SK-N-MC (cell line): ENCODE results near the gene CCDC117.

ENCODE experiments used
- DNase-seq: peaks from one replicate; pipeline ENCODE4 v3.0.0-alpha.2; 2011; ENCODE audit warnings: low read depth, low spot score
- H3K27ac ChIP-seq: fragments of 200-600 bp; sonication (generic); 2 replicates; pipeline ENCODE4 v1.5.1; 2016; ENCODE audit warnings: mixed run types
- H3K36me3 ChIP-seq: fragments of 200-600 bp; sonication (generic); 2 replicates; pipeline ENCODE4 v1.6.1; 2017; ENCODE audit warnings: antibody characterized with exemption, low read length, mixed read lengths; ENCODE audit not compliant: insufficient read depth
- H3K4me3 ChIP-seq: fragments of 200-600 bp; sonication (generic); 2 replicates; pipeline ENCODE4 v1.5.1; 2016
- H3K9ac ChIP-seq: fragments of 200-600 bp; sonication (generic); 2 replicates; pipeline ENCODE4 v1.8.0; 2017; ENCODE audit warnings: mixed run types, mixed read lengths; ENCODE audit not compliant: insufficient read length
- H3K9me3 ChIP-seq: fragments of 200-600 bp; sonication (generic); 2 replicates; pipeline ENCODE4 v1.6.1; 2017; ENCODE audit warnings: low read depth, mild to moderate bottlenecking, antibody characterized with exemption, low read length, moderate library complexity, mixed read lengths
- EZH2 ChIP-seq: fragments of 200-600 bp; sonication (generic); IDR thresholded peaks from one replicate; pipeline ENCODE4 v1.6.1; 2017; ENCODE audit warnings: antibody characterized with exemption
- FOXP2 ChIP-seq: optimal IDR thresholded peaks from 2 replicates; pipeline ENCODE3; 2011; ENCODE audit warnings: mild to moderate bottlenecking, moderate library complexity; ENCODE audit not compliant: insufficient read depth; ENCODE audit errors: extremely low read length, control extremely low read depth
- POLR2AphosphoS5 ChIP-seq: IDR thresholded peaks from 2 replicates; pipeline ENCODE4 v1.6.1; 2012; ENCODE audit warnings: mild to moderate bottlenecking, low read depth, low read length, borderline replicate concordance

The CCDC117 gene

GRCh38 chr22:28788601-28789000 lies 16.1 kb downstream of the CCDC117 start:
- Histone ChIP-seq H3K9ac (no peak overlapping the region), H3K4me3 (no peak overlapping the region), H3K36me3 (peaks cover 54% of the 10 kb centered on the region), H3K27ac (no peak overlapping the region), H3K9me3 (no peaks in the 10 kb centered on the region)
- TF ChIP-seq EZH2 (no peak), FOXP2 (no peak), POLR2AphosphoS5 (no peak)
- no peak for DNase-seq

- TF ChIP-seq EZH2: no peak
- TF ChIP-seq FOXP2: no peak
- TF ChIP-seq POLR2AphosphoS5: no peak
- H3K9me3 ChIP-seq: no peaks in the 10 kb centered on the region
- H3K4me3 ChIP-seq: no peak overlapping the region
- no peak for DNase-seq
- H3K9ac ChIP-seq: no peak overlapping the region
- H3K36me3 ChIP-seq: peaks cover 54% of the 10 kb centered on the region
- no peak overlapping the region for H3K27ac ChIP-seq
Measured at GRCh38 chr22:28791124-28791523, 18.6 kb downstream of the CCDC117 start.

GRCh38 chr22:28791841-28792490 lies 19.5 kb downstream of the CCDC117 start:
- TF ChIP-seq EZH2: no peak
- Histone ChIP-seq H3K9ac (no peak overlapping the region), H3K27ac (no peak overlapping the region), H3K4me3 (no peak overlapping the region), H3K36me3 (peaks cover 54% of the 10 kb centered on the region), H3K9me3 (no peaks in the 10 kb centered on the region)
- no peak for DNase-seq

- Histone ChIP-seq H3K4me3 (no peak overlapping the region), H3K36me3 (peaks cover 52% of the 10 kb centered on the region), H3K9me3 (no peaks in the 10 kb centered on the region), H3K27ac (no peak overlapping the region), H3K9ac (no peak overlapping the region)
- no peak for DNase-seq
- TF ChIP-seq POLR2AphosphoS5 (no peak), FOXP2 (no peak), EZH2 (no peak)
Measured at GRCh38 chr22:28792491-28793383, 20.2 kb downstream of the CCDC117 start.

- Histone ChIP-seq H3K27ac (no peak overlapping the region), H3K9ac (no peak overlapping the region), H3K9me3 (no peaks in the 10 kb centered on the region), H3K4me3 (no peak overlapping the region), H3K36me3 (peaks cover 51% of the 10 kb centered on the region)
- TF ChIP-seq POLR2AphosphoS5 (no peak), EZH2 (no peak)
- no peak for DNase-seq
Measured at GRCh38 chr22:28793976-28794584, 21.6 kb downstream of the CCDC117 start.

GRCh38 chr22:28795071-28795693 lies 22.7 kb downstream of the CCDC117 start:
- no peak for DNase-seq
- Histone ChIP-seq H3K36me3 (peaks cover 47% of the 10 kb centered on the region), H3K9ac (no peak overlapping the region), H3K9me3 (no peaks in the 10 kb centered on the region), H3K4me3 (no peak overlapping the region), H3K27ac (no peak overlapping the region)
- no peak for TF ChIP-seq POLR2AphosphoS5
- no peak for TF ChIP-seq EZH2
- no peak for TF ChIP-seq FOXP2

GRCh38 chr22:28795932-28796856 lies 23.7 kb downstream of the CCDC117 start:
- H3K9me3 ChIP-seq: no peaks in the 10 kb centered on the region
- H3K27ac ChIP-seq: peak overlapping the region; percentile 7; the same call in 1 of the 2 replicates
- TF ChIP-seq POLR2AphosphoS5: no peak
- H3K9ac ChIP-seq: no peak overlapping the region
- H3K36me3 ChIP-seq: peaks cover 47% of the 10 kb centered on the region
- no peak for DNase-seq
- no peak overlapping the region for H3K4me3 ChIP-seq
